GM19099 (cell line): ENCODE measurements around the gene KIAA0319L.

Experiments
- POLR2A ChIP-seq: IDR thresholded peaks from 3 replicates; pipeline ENCODE4 v1.6.1; 2011; ENCODE audit warnings: low read depth; ENCODE audit not compliant: insufficient read length; ENCODE audit errors: extremely low read depth

Gene KIAA0319L

GRCh38 chr1:35536556-35537162, 20.5 kb downstream of the KIAA0319L start:
- TF ChIP-seq POLR2A, result no peak

- no peak for TF ChIP-seq POLR2A
Observed at GRCh38 chr1:35535243-35535642, 22.0 kb downstream of the KIAA0319L start.

GRCh38 chr1:35533586-35533985, 23.6 kb downstream of the KIAA0319L start:
- no peak for TF ChIP-seq POLR2A

GRCh38 chr1:35532497-35533223, 24.5 kb downstream of the KIAA0319L start:
- no peak for TF ChIP-seq POLR2A

- TF ChIP-seq POLR2A, result no peak
Observed at GRCh38 chr1:35531368-35531767, 25.8 kb downstream of the KIAA0319L start.

GRCh38 chr1:35530946-35531345, 26.3 kb downstream of the KIAA0319L start:
- TF ChIP-seq POLR2A, result no peak

GRCh38 chr1:35530168-35530567, 27.0 kb downstream of the KIAA0319L start:
- TF ChIP-seq POLR2A, result no peak

GRCh38 chr1:35524106-35524505, 33.1 kb downstream of the KIAA0319L start:
- no peak for TF ChIP-seq POLR2A

GRCh38 chr1:35519432-35519831, 37.8 kb downstream of the KIAA0319L start:
- TF ChIP-seq POLR2A, result no peak

- TF ChIP-seq POLR2A, result no peak
Observed at GRCh38 chr1:35518183-35518582, 39.0 kb downstream of the KIAA0319L start.

- TF ChIP-seq POLR2A, result no peak
Observed at GRCh38 chr1:35511305-35511704, 45.9 kb downstream of the KIAA0319L start.

- TF ChIP-seq POLR2A, result no peak
Observed at GRCh38 chr1:35509558-35509957, 47.6 kb downstream of the KIAA0319L start.

- no peak for TF ChIP-seq POLR2A
Observed at GRCh38 chr1:35507947-35508346, 49.3 kb downstream of the KIAA0319L start.

- TF ChIP-seq POLR2A, result no peak
Observed at GRCh38 chr1:35506960-35507912, 50.0 kb downstream of the KIAA0319L start.
